GM19467 (cell line): ENCODE measurements around the gene PNMT.
A peak's percentile ranks its signal among the peaks of the same experiment; 100 is the strongest.
"Not testable (repeated sequence)": the region's sequence is repeated elsewhere in the genome, so short reads cannot be mapped to it uniquely, and the experiment has no call there.

ENCODE experiments used
- ATAC-seq: cut with Tn5 transposase; IDR thresholded peaks from one replicate; pipeline ENCODE4 v1.9.1; 2021; ENCODE audit warnings: mild to moderate bottlenecking, moderate library complexity; ENCODE audit not compliant: unreplicated experiment

Gene PNMT

DNA sequence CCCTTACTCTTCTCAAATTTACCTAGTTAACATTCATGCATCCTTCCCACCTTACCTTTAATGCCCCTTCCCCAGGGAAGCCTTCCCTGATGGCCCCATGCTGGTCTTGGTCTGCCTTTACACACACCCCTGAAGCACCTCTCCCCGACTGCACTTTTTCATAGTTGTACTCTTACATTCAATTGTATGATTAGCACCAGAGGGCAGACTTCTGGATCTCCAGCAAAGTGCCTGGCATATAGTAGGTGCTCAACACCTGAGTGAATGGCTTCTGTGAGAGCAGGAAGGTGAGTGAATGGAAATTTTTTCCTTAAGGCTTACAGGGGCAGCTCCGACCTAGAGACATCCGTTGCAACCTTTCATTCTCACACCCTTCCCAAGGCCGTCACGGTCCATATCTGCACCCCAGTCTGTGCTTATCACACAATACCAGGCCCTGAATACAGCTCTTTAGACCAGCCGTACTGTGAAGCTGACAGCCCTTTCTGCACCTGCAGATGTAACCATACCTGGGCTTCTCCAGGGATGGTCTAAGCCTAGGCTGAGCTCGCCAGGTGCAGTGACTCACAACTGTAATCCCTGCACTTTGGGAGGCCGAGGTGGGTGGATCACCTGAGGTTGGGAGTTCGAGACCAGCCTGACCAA is 15.2 kb downstream of the PNMT start:
- no peak for ATAC-seq

DNA sequence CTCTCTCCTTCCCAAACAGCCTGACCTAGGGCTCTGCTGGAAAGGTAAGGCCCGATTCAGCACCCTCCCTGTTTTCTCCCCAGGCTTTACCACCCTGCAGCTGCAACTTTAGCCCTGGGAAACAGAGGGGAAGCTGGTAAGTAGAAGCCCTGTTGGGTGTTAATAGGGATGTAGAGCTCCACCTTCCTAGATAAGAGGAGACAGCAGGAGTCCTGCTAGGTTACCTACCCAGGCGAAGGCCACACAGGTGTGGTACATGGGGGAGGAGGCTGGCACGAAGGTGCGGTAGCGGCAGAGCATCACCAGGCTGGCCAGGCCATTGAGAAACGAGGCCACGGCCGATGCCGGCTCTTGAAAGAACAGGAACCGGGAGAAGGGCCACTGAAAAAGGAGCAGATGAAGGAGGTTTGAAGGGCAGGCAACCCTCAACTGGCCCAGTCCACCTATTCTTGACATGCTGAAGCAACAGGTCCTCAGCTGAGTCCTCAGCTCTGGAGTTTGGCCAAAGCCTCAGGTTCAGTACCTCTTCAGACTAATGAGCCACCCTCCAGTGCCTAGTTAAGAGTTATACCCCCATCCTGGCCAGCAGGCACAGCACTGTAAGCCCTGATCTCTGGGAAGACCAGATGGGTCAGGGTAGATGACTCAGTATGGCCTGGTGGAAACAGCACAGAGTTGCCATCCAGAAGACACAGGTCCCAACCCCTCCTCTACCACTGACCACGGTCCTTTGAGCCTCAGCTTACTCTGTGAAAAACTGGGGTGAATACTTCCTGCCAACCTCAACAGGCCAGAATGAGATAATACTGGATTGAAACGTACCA is 16.3 kb downstream of the PNMT start:
- ATAC-seq = no peak

DNA sequence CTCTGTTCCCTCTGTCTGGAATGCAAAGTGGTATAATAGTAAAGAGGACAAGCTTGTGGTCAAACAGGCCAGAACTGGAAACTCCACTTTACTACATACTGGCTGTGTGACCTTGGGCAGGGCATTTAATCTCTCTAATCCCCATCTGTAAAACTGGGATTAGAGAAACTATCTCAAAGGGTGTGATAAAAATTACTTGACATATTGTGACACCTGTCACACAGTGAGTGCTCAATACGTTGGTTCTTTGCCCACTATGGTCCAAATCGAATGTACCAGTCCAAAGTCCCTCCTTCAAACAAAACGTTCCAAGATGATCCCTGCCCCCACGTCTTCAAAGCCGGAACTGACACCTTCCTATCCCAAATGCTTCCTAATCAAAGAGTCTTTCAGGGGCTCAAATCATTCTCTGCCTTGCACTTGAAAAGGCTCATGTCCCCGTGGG is 18.9 kb downstream of the PNMT start:
- ATAC-seq = no peak

DNA sequence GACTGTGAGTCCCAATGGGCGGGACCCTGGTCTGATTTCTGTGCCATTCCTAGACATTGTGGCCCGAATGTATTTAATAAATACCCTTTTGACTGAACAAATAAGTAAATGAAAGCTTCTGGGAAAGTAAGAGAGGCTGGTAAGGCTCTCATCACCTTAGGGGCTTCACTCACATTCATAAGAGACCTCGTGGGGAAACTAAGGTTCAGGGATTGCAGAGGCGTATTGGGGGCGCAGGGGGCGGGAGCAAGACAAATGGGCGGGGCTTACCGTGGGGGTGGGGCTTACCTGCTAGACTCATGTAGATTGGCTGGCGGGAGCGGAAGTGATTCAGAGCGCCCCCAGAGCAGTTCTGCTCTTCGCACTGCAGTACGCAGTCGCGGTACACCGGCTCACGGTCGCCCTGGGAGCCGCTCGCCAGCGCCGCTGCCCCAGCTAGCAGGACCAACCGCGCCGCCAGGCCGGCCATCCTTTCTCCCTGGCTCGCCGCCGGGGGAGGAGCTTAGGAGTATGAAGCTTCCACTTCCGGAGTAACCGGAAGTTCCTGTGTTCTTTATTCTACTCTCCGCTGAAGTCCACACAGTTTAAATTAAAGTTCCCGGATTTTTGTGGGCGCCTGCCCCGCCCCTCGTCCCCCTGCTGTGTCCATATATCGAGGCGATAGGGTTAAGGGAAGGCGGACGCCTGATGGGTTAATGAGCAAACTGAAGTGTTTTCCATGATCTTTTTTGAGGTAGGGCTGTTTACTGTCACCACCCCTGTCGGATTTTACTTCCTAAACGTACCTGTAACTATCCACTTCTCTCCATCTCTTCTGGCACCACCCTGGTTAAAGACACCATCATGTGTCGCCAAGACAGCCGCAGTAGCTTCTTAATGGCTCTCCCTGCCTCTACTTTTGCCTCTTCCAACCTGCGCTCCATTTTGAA is 19.6 kb downstream of the PNMT start, which contains the start of gene PGAP3:
TSS of gene PGAP3 (minus strand) at position 512 of the 929 bp plus-strand sequence. CDS start at position 469, 43 bp downstream.
- peak; percentile 79 for ATAC-seq

DNA sequence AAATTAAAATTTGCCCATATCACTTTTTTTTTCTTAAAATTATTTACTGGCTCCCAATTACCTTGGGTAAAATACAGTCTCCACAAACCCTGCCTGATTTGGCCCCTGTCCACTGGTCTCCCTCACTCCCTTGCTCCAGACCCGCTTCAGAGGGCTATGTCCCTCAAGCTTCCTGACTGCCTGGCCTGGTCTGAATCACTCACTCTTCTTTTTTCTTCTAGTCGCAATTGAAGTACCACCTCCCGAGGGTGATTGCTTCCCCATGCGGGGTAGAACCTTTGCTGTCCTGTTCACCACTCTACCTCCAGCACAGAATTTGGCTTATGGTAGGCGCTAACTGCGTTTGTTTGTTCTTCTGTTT is 20.2 kb downstream of the PNMT start:
- no peak for ATAC-seq

DNA sequence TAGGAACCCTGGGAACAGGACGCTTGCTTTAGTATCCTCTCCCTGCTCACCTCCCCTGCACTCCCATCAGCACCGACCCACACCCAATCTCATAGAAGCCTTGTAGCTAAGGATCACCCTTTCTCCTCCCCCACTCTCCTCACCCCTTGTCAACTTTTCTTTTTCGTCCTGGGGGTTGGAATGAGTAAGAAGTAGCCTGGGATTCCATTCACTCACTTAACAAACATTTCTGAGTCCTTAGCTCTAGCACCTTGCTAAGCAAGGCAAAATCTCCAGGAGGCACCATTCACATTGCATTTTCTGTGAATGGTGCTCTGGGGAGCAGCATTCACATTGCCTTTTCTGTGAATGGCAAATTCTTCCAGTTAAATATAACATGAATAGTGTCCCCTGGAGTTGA is 20.7 kb downstream of the PNMT start:
- no peak for ATAC-seq

DNA sequence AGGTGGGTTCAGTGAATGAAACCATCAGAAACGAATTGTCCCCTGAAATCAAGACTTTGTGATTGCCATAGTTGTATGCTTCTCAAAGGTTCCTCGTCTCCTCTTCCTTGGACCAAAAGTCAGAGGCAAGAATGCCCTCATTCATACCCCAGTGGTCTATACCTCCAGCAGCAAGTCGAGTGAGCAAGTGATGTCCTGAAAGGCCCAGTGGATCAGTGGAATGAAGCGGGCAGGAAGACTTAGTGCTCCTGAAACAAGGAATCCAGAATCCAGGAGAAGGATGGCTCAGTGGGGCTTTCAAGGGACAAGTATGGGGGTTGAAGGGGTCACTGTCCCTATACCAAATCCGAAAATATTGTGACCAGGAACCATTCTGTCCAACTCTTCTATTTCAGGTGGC is 26.3 kb downstream of the PNMT start:
- ATAC-seq = no peak

DNA sequence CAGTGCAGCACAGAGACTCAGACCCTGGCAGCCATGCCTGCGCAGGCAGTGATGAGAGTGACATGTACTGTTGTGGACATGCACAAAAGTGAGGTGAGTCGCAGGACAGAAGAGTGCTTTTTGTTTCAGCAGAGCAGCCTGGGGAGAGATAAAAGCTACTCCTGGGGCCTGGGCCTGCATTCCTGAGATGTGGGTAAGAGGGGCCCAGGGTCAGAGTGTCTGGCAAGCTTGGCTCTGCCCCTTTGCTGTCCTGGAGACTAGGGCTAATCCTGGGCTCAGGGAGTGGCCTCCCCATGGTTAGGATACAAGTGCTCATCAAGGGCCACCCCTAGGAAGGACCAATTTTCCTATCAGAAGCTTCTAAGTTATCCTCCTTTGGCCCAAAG is 26.8 kb downstream of the PNMT start:
- ATAC-seq = no peak

DNA sequence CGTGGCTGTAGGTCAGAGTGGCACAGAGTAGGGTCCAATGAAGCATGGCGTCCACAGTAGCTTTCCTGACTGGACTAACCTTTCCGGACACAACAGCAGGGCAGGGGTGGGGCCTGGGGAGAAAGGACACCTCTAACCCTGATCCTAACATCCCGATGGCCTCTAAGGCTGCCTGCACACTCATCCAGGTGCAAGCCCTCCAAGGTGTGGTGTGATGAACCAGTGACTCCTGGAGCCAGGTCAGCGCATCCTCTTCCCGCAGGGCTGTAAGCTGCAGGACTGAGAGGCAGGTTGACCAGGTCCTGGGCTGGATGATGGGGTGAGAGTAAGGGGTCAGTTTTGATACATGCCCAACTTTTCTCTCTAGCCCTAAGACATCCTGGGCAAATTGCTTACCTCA is 28.5 kb downstream of the PNMT start:
- ATAC-seq = no peak

DNA sequence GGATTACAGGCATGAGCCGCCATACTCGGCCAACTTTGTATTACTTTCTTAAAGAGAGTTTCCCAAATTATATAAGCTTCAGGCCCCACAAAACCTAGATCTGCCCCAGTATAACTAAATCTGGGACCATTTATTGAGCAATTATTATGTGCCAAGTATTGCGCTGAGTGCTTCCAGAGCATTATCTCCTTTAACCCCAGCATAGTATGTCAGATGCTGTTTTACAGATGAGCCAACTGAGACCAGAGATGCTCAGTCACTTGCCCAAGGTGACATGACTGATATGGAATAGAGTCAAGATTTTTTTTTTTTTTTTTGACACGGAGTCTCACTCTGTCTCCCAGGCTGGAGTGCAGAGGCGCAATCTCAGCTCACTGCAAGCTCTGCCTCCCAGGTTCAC is 29.7 kb downstream of the PNMT start:
- ATAC-seq = no peak

DNA sequence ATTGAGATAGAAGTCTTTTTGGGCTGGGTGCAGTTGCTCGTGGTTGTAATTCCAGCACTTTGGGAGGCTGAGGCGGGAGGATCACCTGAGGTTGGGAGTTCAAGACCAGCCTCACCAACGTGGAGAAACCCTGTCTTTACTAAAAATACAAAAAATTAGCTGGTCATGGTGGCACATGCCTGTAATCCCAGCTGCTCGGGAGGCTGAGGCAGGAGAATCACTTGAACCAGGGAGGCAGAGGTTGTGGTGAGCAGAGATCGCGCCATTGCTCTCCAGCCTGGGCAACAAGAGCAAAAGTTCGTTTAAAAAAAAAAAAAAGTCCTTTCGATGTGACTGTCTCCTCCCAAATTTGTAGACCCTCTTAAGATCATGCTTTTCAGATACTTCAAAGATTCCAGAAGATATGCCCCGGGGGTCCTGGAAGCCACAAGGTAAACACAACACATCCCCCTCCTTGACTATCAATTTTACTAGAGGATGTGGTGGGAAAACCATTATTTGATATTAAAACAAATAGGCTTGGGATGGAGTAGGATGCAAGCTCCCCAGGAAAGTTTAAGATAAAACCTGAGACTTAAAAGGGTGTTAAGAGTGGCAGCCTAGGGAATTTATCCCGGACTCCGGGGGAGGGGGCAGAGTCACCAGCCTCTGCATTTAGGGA is 31.0 kb downstream of the PNMT start:
- ATAC-seq = not testable (repeated sequence)

DNA sequence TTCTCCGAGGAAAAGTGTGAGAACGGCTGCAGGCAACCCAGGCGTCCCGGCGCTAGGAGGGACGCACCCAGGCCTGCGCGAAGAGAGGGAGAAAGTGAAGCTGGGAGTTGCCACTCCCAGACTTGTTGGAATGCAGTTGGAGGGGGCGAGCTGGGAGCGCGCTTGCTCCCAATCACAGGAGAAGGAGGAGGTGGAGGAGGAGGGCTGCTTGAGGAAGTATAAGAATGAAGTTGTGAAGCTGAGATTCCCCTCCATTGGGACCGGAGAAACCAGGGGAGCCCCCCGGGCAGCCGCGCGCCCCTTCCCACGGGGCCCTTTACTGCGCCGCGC is 31.5 kb downstream of the PNMT start, which contains the start of gene ERBB2:
TSS of gene ERBB2 (plus strand) at position 247 of the 330 bp plus-strand sequence. CDS start 175 bp downstream, outside the sequence.
- no peak for ATAC-seq

DNA sequence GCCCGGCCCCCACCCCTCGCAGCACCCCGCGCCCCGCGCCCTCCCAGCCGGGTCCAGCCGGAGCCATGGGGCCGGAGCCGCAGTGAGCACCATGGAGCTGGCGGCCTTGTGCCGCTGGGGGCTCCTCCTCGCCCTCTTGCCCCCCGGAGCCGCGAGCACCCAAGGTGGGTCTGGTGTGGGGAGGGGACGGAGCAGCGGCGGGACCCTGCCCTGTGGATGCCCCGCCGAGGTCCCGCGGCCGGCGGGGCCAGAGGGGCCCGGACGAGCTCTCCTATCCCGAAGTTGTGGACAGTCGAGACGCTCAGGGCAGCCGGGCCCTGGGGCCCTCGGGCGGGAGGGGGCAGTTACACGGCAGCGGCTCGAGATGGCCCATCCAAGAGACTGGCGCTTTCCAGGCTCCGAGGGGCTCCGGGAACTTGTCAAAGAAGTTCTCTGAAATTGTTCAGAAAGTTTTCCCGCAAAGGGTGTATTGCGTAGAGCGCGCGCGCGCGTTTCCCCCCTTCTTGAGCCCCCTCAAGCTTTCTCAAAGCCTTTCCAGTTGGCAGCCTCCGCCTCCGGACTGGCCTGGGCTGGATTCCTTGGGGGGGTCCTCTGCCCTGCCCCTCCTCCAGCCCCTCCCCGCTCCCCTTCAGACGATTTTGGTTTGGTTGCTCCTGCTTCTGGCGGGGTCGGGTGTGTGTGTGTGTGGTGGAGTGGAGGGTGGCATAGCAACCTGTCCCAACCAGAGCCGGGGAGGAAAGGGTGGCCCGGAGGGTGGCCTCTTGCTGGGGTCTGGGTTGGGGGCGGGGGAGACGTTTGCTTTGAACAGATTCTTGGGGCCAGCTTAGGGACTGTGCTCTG is 32.1 kb downstream of the PNMT start:
- no peak for ATAC-seq

DNA sequence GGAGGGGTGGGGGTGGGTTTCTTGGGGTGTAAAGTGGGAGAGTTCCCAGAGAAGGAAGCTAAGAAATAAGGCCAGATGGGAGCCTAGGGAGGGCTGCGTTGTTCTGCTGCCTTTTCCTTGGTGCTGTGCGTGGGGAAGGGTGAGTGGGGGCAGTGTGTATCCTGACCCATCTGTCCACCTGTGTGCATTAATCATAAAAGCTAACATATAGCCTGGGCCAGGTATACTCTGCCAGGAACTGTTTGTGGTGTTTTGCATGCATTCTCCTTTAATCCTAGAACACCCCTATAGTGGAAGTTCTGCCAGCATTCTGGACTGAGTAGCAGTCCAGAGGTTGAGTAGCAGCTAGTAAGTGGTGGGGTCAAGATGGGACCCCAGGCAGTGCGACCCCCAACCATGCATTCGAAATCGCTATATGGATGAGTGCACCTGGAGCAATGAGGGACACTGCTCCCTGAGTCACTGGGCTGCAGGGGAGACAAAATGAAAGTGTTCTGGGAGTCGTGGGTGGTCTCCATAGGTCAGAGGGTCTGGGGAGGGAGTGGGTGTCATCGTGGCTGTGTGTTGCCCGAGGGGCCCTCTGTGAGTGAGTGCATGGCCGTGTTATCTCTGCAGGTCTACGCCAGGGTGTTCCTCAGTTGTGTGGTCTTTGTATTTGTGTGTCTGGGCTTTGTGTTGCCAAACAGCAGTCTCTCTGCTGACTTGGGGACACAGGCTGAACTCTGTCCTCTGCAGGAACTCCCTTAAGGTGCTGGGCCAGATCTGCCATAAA is 32.9 kb downstream of the PNMT start:
- ATAC-seq = no peak

DNA sequence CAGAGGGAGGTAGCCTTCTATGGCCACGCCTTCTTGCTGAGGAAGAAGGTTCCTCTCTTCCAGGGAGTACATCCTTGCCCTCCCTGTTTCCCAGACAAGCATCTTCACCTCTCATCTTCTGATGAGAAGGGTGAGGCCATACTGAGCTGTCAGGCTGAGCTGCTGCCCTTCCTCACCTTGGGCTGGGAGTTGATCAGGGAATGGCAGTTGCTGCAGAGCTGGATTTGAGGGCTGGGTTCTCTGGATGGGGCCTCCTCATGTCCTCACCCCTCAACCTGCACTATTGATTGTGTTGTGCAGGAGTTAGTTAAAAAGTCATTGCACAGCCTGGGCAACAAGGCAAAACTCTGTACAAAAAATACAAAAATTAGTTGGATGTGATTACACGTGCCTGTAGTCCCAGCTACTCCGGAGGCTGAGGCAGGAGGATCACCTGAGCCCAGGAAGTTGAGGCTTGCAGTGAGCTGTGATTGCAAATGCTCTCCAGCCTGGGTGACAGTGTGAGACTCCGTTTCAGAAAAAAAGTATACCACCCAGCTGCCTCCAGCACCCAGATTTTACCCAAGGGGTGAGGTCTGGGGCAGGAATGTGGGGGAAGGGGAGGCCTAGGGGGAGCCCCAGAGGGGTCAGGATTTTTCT is 33.6 kb downstream of the PNMT start:
- no peak for ATAC-seq

DNA sequence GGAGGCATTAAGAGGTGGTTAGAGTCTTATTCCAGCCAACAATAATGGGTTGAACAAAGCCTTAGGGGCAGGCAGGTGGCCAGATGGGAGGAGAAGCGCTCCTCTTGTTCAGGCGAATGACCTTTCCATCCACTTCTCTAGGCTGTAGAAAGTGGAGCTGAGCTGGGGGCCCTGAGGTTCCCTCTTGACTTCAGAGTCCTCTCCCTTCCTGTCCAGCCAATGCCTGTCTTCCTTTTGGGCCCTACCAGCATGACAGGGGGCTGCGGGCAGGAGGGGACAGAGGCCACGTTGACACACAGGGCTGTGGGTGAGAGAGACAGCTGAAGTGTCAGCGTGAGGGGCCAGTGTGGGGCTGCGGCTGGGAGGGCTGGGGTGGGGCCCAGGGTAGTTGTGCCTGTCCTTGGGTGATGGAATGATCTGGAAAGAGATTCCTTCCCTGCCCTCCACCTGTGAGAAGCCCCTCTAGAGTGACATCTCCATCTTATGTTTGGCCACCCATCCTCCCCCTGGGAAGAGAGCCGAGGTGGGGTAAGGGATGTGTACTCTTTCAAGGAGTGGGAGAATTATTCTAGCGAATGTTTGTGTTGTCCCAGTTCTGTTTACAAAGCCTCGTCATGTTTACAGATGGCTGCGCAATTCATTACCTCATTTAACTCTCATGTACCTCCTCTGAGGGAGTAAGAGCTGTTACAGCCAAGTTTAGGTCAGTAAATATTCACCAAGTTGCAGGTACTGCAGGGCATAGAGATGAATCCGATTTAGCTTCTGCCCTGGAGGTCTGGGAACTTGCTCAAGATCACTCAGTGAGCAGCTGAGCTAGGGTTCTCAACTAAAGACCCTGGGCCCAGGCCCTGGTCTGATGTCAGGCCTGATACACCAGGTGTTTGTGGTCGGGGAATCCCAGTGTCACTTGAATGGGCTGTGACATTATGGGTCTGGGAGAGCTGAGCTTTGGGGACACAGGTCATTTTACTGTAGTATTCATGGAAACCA is 34.9 kb downstream of the PNMT start:
- no peak for ATAC-seq

DNA sequence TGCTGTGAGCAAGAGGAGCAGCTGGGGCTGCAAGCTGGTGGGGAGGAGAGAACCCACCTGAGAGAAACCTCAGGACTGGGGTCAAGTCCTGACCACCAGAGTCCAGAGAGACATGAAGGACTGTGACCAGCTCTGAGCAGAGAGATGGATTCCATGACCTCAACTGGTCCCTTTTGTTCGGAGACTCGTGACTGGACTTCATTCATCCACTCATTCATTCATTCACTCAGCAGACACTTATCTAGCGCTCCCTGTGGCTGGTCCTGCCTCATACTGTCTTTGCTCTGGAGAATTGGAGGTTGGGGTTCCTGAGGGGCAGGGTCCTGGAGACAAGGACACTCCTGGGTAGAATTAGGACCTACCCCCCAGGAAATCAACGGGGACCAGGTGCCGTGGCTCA is 35.7 kb downstream of the PNMT start:
- no peak for ATAC-seq
